Esophagus (tissue), 2 donors: ENCODE data around the gene CDK1. TPM values are rescaled to one million over a fixed set of nuclear protein-coding genes. Genes with fewer than 3 reads are reported as not detected.
A peak's percentile ranks its signal among the peaks of the same experiment; 100 is the strongest.

Experiments
- H3K27ac ChIP-seq, 2 donors: one replicate each; pipeline ENCODE4 v1.5.1; 2013; ENCODE audit warnings: low read depth in 2 of 2, mild to moderate bottlenecking in 2 of 2, inconsistent platforms in 1 of 2, low read length in 1 of 2, moderate library complexity in 1 of 2
- H3K27me3 ChIP-seq, 2 donors: one replicate each; pipeline ENCODE4 v1.6.1; 2013; ENCODE audit warnings: low read length in 2 of 2, control low read depth in 1 of 2, mild to moderate bottlenecking in 1 of 2; ENCODE audit not compliant: insufficient read depth in 2 of 2, control insufficient read depth in 1 of 2
- H3K36me3 ChIP-seq, 2 donors: one replicate each; pipeline ENCODE4 v1.6.1; 2013; ENCODE audit warnings: low read length in 1 of 2; ENCODE audit not compliant: control insufficient read depth in 2 of 2, insufficient read depth in 2 of 2
- H3K4me1 ChIP-seq, 2 donors: one replicate each; pipeline ENCODE4 v1.6.1; 2013; ENCODE audit warnings: low read length in 1 of 2; ENCODE audit not compliant: control insufficient read depth in 2 of 2, insufficient read depth in 2 of 2
- H3K4me3 ChIP-seq, 2 donors: one replicate each; pipeline ENCODE4 v1.5.1; 2013; ENCODE audit warnings: low read length in 2 of 2, mild to moderate bottlenecking in 2 of 2, low read depth in 1 of 2, moderate library complexity in 1 of 2
- H3K9me3 ChIP-seq, 2 donors: one replicate each; pipeline ENCODE4 v1.6.1; 2013; ENCODE audit warnings: mild to moderate bottlenecking in 2 of 2, low read depth in 1 of 2, low read length in 1 of 2, moderate library complexity in 1 of 2; ENCODE audit not compliant: control insufficient read depth in 2 of 2, insufficient read depth in 1 of 2
- WGBS, 2 donors: extraction: QIAGEN DNeasy Blood & Tissue Kit; methylation state at CpG; one replicate each; pipeline ENCODE4 v1.1.7; 2013; 5-methylcytosine and 5-hydroxymethylcytosine counted together
- polyA plus RNA-seq, 2 donors: library from polyadenylated mRNA; stranded (reverse); fragments of 200-250 nt; gene quantifications; one replicate each; pipeline ENCODE4 v1.2.3, GENCODE V29; 2013
- donor health status: healthy with polysubstance abuse.
- donor health status: Bipolar disorder and iron deficiency.

The CDK1 gene
- polyA plus RNA-seq = 10 to 100 TPM; 22.4 to 23.4 TPM

GRCh38 chr10:60778214-60778970, at the start of gene CDK1:
Gene CDK1, plus strand, starts transcription at chr10:60778478. Its CDS starts 1,688 bp downstream, at chr10:60780166.
- H3K27ac ChIP-seq = peak within 1 kb of the TSS; percentile 8 to 45
- H3K4me1 ChIP-seq = peaks cover 0 to 2% of the 10 kb centered on the region in 2 donors
- WGBS, 2 donors = 0 to 1% methylated on average over 58 of the region's 58 CpGs
- peak within 1 kb of the TSS; percentile 71 to 74 for H3K4me3 ChIP-seq
- no peaks in the 10 kb centered on the region for H3K9me3 ChIP-seq
- no peaks in the 10 kb centered on the region for H3K36me3 ChIP-seq
- no peaks in the 10 kb centered on the region for H3K27me3 ChIP-seq

DNA sequence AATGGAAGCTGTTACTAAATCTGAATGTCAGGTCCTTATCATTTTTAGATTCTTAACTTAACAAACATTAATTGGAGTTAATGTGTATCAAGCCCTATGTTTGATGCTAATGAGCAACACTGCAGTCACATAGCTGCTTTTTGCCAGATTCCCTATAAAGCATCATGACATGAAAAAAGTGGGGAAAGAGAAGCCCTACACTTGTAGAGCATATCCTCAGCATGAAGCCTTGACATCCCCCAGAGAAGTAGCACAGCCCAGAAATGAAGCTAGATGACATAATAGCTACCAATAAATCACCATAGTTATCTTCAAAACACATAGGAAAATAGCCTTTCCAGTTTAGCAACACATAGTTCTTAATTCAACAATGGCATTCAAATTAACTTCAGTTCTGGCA, 49.2 kb upstream of the CDK1 start:
- Histone ChIP-seq H3K27ac (no peak overlapping the region), H3K4me1 (peaks cover 0 to 4% of the 10 kb centered on the region in 2 donors), H3K9me3 (no peaks in the 10 kb centered on the region), H3K36me3 (no peaks in the 10 kb centered on the region), H3K27me3 (no peaks in the 10 kb centered on the region), H3K4me3 (no peak overlapping the region)

DNA sequence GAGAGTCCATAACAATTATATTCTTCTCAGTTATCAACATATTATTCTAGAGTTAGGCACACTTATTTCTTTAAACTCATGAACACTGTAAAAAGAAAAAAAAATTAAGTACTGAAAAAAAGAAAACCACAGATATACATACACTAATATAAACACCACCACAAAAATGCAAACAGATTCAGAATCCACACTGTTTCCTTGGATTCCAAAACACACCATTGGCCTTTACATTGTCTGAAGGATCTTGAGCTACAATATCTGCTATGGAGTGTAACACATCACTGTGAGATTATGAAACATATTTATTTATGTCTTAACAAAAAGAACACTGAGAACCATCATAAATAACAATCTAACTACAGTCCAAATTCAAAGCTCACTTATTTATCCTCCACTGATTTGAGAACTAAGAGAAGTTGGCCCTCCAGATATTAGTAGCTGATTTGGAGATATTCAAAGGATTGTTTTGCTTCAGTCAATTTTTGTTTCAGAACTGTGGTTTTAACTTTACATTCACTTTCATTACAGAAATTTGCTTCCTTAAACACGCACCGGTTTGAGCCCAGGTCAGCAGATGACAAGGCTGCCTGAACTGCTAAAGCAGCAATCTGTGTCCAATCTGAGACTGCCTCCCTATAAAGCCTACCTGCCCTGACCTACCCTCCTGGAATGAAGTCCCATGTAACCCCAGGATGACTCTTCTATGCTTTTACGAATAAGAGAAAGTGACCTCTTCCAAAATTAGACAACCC, 47.0 kb upstream of the CDK1 start:
- Histone ChIP-seq H3K4me3 (peak overlapping the region; percentile 16 to 82), H3K9me3 (no peaks in the 10 kb centered on the region)

DNA sequence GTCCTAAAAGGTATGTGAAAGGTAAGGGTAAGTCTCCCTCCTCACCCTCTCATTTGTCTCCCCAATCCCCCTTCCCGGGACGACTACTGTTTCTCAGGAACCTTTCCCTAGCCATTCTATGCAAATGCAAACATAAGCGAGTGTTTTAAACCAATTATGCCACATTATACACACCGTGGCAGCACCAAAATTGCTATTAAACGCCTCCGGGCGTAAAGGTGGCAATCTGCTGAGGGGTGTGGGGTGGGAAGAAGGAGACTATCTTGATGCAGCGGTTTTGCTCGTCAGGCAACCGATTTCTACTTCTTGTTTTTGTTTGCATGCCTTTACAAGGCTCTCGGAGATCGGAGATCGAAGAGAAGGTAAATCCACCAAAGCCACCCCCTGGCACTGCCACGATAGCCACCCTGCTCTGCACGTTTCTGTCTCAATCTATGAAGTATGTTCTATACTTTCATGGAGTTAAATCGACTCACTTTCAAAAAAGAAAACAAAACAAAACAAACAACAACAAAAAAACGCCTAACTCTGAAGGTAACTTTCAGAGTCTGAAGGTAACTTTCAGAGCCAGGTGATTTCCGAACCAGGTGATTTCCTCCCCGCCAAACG, 46.0 kb upstream of the CDK1 start:
- H3K27me3 ChIP-seq = no peaks in the 10 kb centered on the region
- peak overlapping the region; percentile 75 to 82 for H3K27ac ChIP-seq
- H3K36me3 ChIP-seq = no peaks in the 10 kb centered on the region
- peaks cover 0 to 4% of the 10 kb centered on the region in 2 donors for H3K4me1 ChIP-seq
- 18 to 27% methylated on average over 20 of the region's 20 CpGs for WGBS, 2 donors
- peak overlapping the region; percentile 75 to 82 for H3K4me3 ChIP-seq
- H3K9me3 ChIP-seq = no peaks in the 10 kb centered on the region

More for the DNA sequence above, 47.0 kb upstream of the CDK1 start:
- H3K27me3 ChIP-seq = no peaks in the 10 kb centered on the region
- H3K4me1 ChIP-seq = peaks cover 0 to 4% of the 10 kb centered on the region in 2 donors
- 25 to 39% methylated on average over 3 of the region's 3 CpGs for WGBS, 2 donors
- H3K36me3 ChIP-seq = no peaks in the 10 kb centered on the region
- peak overlapping the region in 1 of 2 donors; percentile 65 for H3K27ac ChIP-seq

GRCh38 chr10:60732807-60733516, 45.3 kb upstream of the CDK1 start:
- 1 to 2% methylated on average over 39 to 60 of the region's 60 CpGs for WGBS, 2 donors
- Histone ChIP-seq H3K36me3 (no peaks in the 10 kb centered on the region), H3K9me3 (no peaks in the 10 kb centered on the region), H3K4me1 (peaks cover 0 to 4% of the 10 kb centered on the region in 2 donors), H3K4me3 (peak overlapping the region; percentile 75 to 82), H3K27me3 (no peaks in the 10 kb centered on the region), H3K27ac (peak overlapping the region; percentile 75 to 82)

- H3K4me1 ChIP-seq = peaks cover 0 to 4% of the 10 kb centered on the region in 2 donors
- 1 to 3% methylated on average over 17 of the region's 17 CpGs for WGBS, 2 donors
- H3K4me3 ChIP-seq = peak overlapping the region; percentile 75 to 82
- no peaks in the 10 kb centered on the region for H3K27me3 ChIP-seq
- H3K9me3 ChIP-seq = no peaks in the 10 kb centered on the region
- H3K27ac ChIP-seq = peak overlapping the region; percentile 75 to 82
- H3K36me3 ChIP-seq = no peaks in the 10 kb centered on the region
These were observed 44.8 kb upstream of the CDK1 start for GRCh38 chr10:60733517-60733822.

DNA sequence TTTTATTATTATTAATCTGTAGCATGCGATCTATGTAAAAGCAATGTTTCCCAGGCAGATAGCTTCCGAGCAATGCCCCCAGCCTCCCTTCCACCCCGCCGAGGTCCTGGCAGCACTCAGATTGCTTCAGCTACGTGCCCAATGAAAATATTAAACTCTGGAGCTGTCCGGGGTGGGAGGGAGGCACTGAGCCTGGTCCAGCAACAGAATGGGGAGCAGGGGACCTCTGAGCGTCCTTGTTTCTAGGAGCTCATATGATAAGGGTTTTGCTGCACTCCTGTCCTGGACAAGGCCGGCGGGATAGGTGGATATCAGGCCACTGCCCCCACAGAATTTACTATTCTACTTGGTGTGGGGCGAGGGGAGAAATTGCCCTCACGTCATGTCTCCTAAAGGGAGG, 44.5 kb upstream of the CDK1 start:
- no peaks in the 10 kb centered on the region for H3K36me3 ChIP-seq
- peak overlapping the region in 1 of 2 donors; percentile 82 for H3K27ac ChIP-seq
- 49 to 62% methylated on average over 11 of the region's 11 CpGs for WGBS, 2 donors
- H3K27me3 ChIP-seq = no peaks in the 10 kb centered on the region
- no peaks in the 10 kb centered on the region for H3K9me3 ChIP-seq
- peak overlapping the region; percentile 25 to 82 for H3K4me3 ChIP-seq
- peaks cover 0 to 4% of the 10 kb centered on the region in 2 donors for H3K4me1 ChIP-seq

DNA sequence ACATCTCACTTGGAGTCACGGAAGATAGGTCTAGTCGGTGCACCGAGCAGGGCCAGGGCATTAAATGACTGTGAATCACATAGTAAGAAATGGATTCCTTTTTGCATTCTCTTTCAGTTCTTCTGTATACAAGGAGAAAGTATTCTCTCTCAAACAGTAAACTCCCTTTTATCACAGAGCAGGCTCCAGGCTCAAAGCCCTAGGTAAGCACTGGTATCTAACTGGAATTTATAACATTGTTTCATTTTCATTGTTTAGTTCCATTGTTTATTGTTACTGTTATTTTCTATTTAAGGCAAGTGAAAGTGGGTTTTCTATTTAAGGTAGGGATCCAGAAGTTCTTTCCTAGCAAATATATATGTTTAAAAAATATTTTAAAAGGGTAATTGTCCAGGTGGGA, 44.1 kb upstream of the CDK1 start:
- Histone ChIP-seq H3K4me3 (peak overlapping the region; percentile 25 to 82), H3K27ac (peak overlapping the region in 1 of 2 donors; percentile 82), H3K9me3 (no peaks in the 10 kb centered on the region), H3K27me3 (no peaks in the 10 kb centered on the region), H3K4me1 (peaks cover 0 to 4% of the 10 kb centered on the region in 2 donors), H3K36me3 (no peaks in the 10 kb centered on the region)
- 59 to 80% methylated on average over 3 of the region's 3 CpGs for WGBS, 2 donors

DNA sequence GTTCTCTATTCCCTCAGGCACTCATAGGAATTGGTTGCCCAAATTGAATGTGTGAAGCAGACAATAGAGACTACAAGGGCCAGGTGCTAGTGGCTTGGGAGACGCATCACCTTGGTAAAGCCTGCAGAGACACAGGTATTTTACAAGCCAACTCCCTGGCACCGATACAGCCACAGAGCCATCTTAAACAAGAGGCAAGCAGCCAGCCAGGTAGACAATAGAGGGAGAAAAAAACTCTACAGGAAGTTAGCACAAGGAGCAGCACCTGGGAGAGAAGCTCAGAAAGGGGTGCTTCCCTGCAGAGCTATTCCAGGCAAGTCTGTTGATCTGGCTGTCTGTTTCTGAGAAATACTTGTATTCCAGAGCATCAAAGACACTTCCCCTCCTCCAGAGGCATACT, 43.0 kb upstream of the CDK1 start:
- 49 to 57% methylated on average over 2 of the region's 2 CpGs for WGBS, 2 donors
- H3K27ac ChIP-seq = peak overlapping the region in 1 of 2 donors; percentile 17
- no peaks in the 10 kb centered on the region for H3K27me3 ChIP-seq
- no peaks in the 10 kb centered on the region for H3K36me3 ChIP-seq
- H3K9me3 ChIP-seq = no peaks in the 10 kb centered on the region
- peaks cover 0 to 4% of the 10 kb centered on the region in 2 donors for H3K4me1 ChIP-seq
- H3K4me3 ChIP-seq = no peak overlapping the region
